HCT116 (cell line): ENCODE data around the gene MMP23B.
"Not testable (repeated sequence)": the region's sequence is repeated elsewhere in the genome, so short reads cannot be mapped to it uniquely, and the experiment has no call there.

Source experiments
- CTCF ChIP-seq, 3 experiments: fragments of 200-600 bp in 1 of 3; sonication (generic) in 1 of 3; IDR thresholded peaks in 2 of 3; conservative IDR thresholded peaks in 1 of 3; 2 replicates each; pipeline ENCODE4 v1.5.1; 2012 to 2017; ENCODE audit warnings: low read depth in 2 of 3, low read length in 2 of 3, antibody characterized with exemption in 1 of 3, borderline replicate concordance in 1 of 3, control low read depth in 1 of 3, mild to moderate bottlenecking in 1 of 3, mixed read lengths in 1 of 3, mixed run types in 1 of 3, moderate library complexity in 1 of 3; ENCODE audit not compliant: insufficient read depth in 1 of 3
- ELF1 ChIP-seq: IDR thresholded peaks from 2 replicates; pipeline ENCODE4 v1.6.1; 2012; ENCODE audit warnings: low read depth, borderline replicate concordance
- EZH2 ChIP-seq: fragments of 200-600 bp; sonication (generic); IDR thresholded peaks from 2 replicates; pipeline ENCODE4 v1.6.1; 2017; ENCODE audit warnings: antibody characterized with exemption, mixed run types
- EZH2phosphoT487 ChIP-seq: fragments of 200-600 bp; IDR thresholded peaks from 2 replicates; pipeline ENCODE4 v1.6.1; 2018; ENCODE audit warnings: antibody characterized with exemption, borderline replicate concordance
- FOSL1 ChIP-seq: IDR thresholded peaks from 2 replicates; pipeline ENCODE4 v1.6.1; 2012; ENCODE audit warnings: low read depth
- POLR2A ChIP-seq: IDR thresholded peaks from 2 replicates; pipeline ENCODE4 v1.7.0; 2011; ENCODE audit warnings: borderline replicate concordance; ENCODE audit not compliant: insufficient read depth, insufficient read length; ENCODE audit errors: extremely low read depth
- POLR2AphosphoS5 ChIP-seq: IDR thresholded peaks from 2 replicates; pipeline ENCODE4 v1.6.1; 2011; ENCODE audit warnings: mild to moderate bottlenecking, low read depth, low read length, moderate library complexity
- RAD21 ChIP-seq: IDR thresholded peaks from 2 replicates; pipeline ENCODE4 v1.6.1; 2012; ENCODE audit warnings: low read depth, mild to moderate bottlenecking
- SRF ChIP-seq: IDR thresholded peaks from 2 replicates; pipeline ENCODE4 v1.6.1; 2012; ENCODE audit warnings: low read depth
- YY1 ChIP-seq: IDR thresholded peaks from 2 replicates; pipeline ENCODE4 v1.6.1; 2011; ENCODE audit warnings: low read length, low read depth, moderate library complexity, mild to moderate bottlenecking; ENCODE audit not compliant: insufficient replicate concordance; ENCODE audit errors: extremely low read depth
- ZNF274 ChIP-seq: fragments of 200-500 bp; sonication (Bioruptor generic); IDR thresholded peaks from 2 replicates; pipeline ENCODE4 v1.6.1; 2014; ENCODE audit warnings: mild to moderate bottlenecking, low read depth, low read length, inconsistent platforms

DNA sequence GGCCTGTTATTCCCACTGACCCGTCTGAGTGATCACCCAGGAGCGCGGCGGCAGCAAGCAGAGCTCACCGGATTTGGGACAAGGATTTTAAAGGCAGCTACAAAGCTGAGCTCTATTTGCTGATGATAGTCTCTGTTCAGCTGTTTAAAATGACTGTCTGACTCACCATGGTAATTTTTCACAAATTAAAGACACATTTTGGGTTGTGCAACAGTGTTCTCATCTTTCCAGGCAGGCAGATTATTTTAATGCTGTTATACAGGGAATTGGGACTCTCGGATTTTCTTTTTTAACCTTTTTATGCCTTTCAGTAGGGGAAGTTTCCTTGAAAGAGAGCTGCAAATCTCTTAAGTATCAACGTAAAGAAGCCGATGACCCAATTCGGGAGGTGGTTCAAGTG is 30.4 kb downstream of the MMP23B start:
- not testable (repeated sequence) for TF ChIP-seq CTCF (IDR thresholded peaks at IDR 0.05 in 2 of 3, conservative IDR thresholded peaks at IDR 0.05 in 1 of 3; ENCODE audit: borderline replicate concordance in 1 of 3, insufficient read depth in 1 of 3, low read depth in 2 of 3, low read length in 2 of 3); POLR2AphosphoS5; YY1; ZNF274; EZH2phosphoT487; RAD21; FOSL1; EZH2; SRF; POLR2A; ELF1
